Epithelial cell of alveolus of lung (primary cell): ENCODE results near the gene HAND2. TPM values are rescaled to one million over a fixed set of nuclear protein-coding genes. Genes with fewer than 3 reads are reported as not detected.

Experiments
- total RNA-seq: library from RNA; depleted of rRNA; stranded (reverse); fragments of >200 nt; gene quantifications from 2 replicates; pipeline ENCODE4 v1.2.1, GENCODE V29; 2015

The HAND2 gene
- 1.9 and 2.3 TPM in 2 replicates for total RNA-seq

DNA sequence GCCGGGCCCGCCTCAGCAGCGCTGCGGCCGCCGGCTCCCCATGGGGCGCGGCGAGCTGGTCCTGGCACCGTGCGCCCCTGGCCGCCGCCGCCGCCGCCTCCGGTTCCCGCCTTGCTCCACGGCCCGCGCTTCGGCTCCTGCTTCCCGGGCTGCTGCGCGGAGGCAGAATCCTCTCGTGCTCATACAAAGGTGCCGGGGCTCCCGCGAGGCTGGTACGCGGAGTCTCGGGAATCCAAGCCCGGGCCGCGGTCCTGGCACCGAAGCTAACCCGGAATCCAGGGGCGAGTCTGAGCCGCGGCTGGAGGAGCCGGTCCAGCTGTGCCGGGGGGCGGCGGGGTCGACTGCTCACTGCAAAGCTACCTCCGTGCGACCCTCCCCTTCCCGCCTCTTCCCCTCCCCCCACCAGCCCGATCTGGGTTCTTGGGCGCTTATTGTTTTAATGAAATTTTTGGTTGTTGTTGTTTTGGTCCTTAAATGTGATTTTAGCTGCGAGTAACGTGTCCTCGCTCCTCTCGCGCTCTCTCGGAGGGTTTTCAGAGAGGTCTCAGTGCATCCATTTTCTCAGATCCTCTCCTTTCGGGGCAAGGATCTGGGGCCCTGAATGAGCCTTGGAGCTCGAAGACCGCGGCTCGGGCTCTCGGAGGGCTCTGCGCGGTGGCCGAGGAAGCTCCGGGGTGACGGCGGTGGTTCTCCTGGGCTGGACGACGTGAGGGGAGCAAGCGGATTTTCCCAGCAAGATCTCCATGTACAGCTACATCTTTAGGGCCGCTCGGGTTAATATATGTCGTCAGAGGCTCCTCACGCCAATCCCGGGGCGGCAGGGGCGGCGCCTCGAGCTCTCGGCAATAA lies at the start of gene HAND2:
HAND2 (minus strand) TSS at position 753 of the 849 bp plus-strand sequence. CDS start 940 bp downstream, outside the sequence.

Other genes with a start within 250 kb of the HAND2 start
- gene HMGB2, start 195.9 kb downstream of the HAND2 start, total RNA-seq: 67.9 and 116 TPM in 2 replicates
- gene SAP30, start 159.3 kb downstream of the HAND2 start, total RNA-seq: 18.2 and 25.6 TPM in 2 replicates
- gene SCRG1, start 131.1 kb downstream of the HAND2 start, total RNA-seq: 0.13 TPM in 1 of 2 replicates, not detected in the other